K562 (cell line): Measurements from ENCODE around the gene TULP1. TPM values are rescaled to one million over a fixed set of nuclear protein-coding genes. Genes with fewer than 3 reads are reported as not detected.

ENCODE experiments used
- BRF2 ChIP-seq: IDR thresholded peaks from 3 replicates; pipeline ENCODE4 v1.6.1; 2011; ENCODE audit warnings: borderline replicate concordance, mild to moderate bottlenecking; ENCODE audit not compliant: insufficient read length, insufficient read depth
- CREBBP ChIP-seq: IDR thresholded peaks from one replicate; pipeline ENCODE4 v1.6.1; 2012; ENCODE audit warnings: low read depth, mild to moderate bottlenecking, control low read depth, inconsistent platforms, low read length
- GABPB1 ChIP-seq: sonication (generic); formaldehyde crosslinking; IDR thresholded peaks from 2 replicates; pipeline ENCODE4 v1.8.0; 2022; ENCODE audit warnings: mild to moderate bottlenecking, missing genetic modification reagents
- MAFF ChIP-seq: IDR thresholded peaks from 2 replicates; pipeline ENCODE4 v1.6.1; 2012; ENCODE audit warnings: low read length, improper control_type of control experiment
- MAFK ChIP-seq: IDR thresholded peaks from 2 replicates; pipeline ENCODE4 v1.6.1; 2011; ENCODE audit warnings: low read length, improper control_type of control experiment
- NKRF ChIP-seq: fragments of 450-650 bp; IDR thresholded peaks from 2 replicates; pipeline ENCODE4 v1.6.1; 2016; ENCODE audit warnings: borderline replicate concordance
- NR0B1 ChIP-seq: fragments of 450-650 bp; IDR thresholded peaks from one replicate; pipeline ENCODE4 v1.6.1; 2018; ENCODE audit warnings: mild to moderate bottlenecking, moderate library complexity; ENCODE audit not compliant: partially characterized antibody
- NR4A1 ChIP-seq, 2 experiments: fragments of 250-450 bp in 1 of 2; fragments of 450-650 bp in 1 of 2; sonication (Bioruptor Pico) in 1 of 2; IDR thresholded peaks; 2 replicates each; pipeline versions ENCODE4 v1.4.0 to v1.6.1; 2016 to 2020; ENCODE audit warnings: mild to moderate bottlenecking in 2 of 2, missing compliant biosample characterization in 1 of 2, missing genetic modification characterization in 1 of 2, moderate library complexity in 1 of 2
- PTBP1 ChIP-seq: fragments of 200-400 bp; formaldehyde crosslinking; IDR thresholded peaks from 2 replicates; pipeline ENCODE4 v1.6.1; 2017; ENCODE audit warnings: low read depth, low read length
- RBM39 ChIP-seq: fragments of 200-400 bp; formaldehyde crosslinking; optimal IDR thresholded peaks from 2 replicates; pipeline ENCODE3; 2018; ENCODE audit warnings: low read depth, low read length
- RCOR1 ChIP-seq, 2 experiments: IDR thresholded peaks; 2 replicates each; pipeline ENCODE4 v1.6.1; 2012; ENCODE audit warnings: low read depth in 2 of 2, low read length in 2 of 2, borderline replicate concordance in 1 of 2, improper control_type of control experiment in 1 of 2
- TRIM25 ChIP-seq: fragments of 450-650 bp; IDR thresholded peaks from 2 replicates; pipeline ENCODE4 v1.7.0; 2016; ENCODE audit warnings: borderline replicate concordance
- ZBTB2 ChIP-seq: fragments of 450-650 bp; IDR thresholded peaks from 2 replicates; pipeline ENCODE4 v1.6.1; 2016; ENCODE audit warnings: antibody characterized with exemption
- ZFX ChIP-seq: sonication (generic); formaldehyde crosslinking; IDR thresholded peaks from 2 replicates; pipeline ENCODE4 v1.8.0; 2022; ENCODE audit warnings: mild to moderate bottlenecking, missing genetic modification reagents, moderate library complexity
- ZNF280B ChIP-seq: fragments of 250-450 bp; sonication (Bioruptor Pico); IDR thresholded peaks from 2 replicates; pipeline ENCODE4 v1.5.1; 2021; ENCODE audit warnings: mild to moderate bottlenecking
- ZNF77 ChIP-seq: fragments of 250-450 bp; sonication (Bioruptor Pico); IDR thresholded peaks from 2 replicates; pipeline ENCODE4 v1.5.0; 2020
- ZNF830 ChIP-seq: fragments of 250-450 bp; sonication (Bioruptor Pico); IDR thresholded peaks from 2 replicates; pipeline ENCODE4 v1.5.0; 2021; ENCODE audit warnings: mild to moderate bottlenecking
- polyA plus RNA-seq, 8 experiments: library from polyadenylated mRNA; depleted of rRNA in 4 of 8; stranded (reverse) in 5 of 8; unstranded in 3 of 8; fragments of >200 nt; fragmentation: Nextera tagmentation in 2 of 8; fragmentation: Illumina TruSeq in 1 of 8; extraction: Ambion mirVana in 2 of 8; extraction: Trizol in 1 of 8; gene quantifications; 2 replicates each; pipeline versions ENCODE4 v1.2.1 to v1.2.3, GENCODE V29; 2011 to 2014; ENCODE audit warnings: inconsistent platforms in 1 of 8, missing spikeins in 1 of 8
- total RNA-seq, 7 experiments: library from RNA; depleted of rRNA in 6 of 7; stranded (reverse); fragments of >200 nt in 6 of 7; fragmentation: Illumina TruSeq in 2 of 7; extraction: Trizol in 2 of 7; gene quantifications; 2 replicates each; pipeline versions ENCODE4 v1.2.1 to v1.2.3, GENCODE V29; 2011 to 2021; ENCODE audit warnings: low replicate concordance in 1 of 7

The TULP1 gene
- total and polyA plus RNA-seq, 9 of the 15 experiments (the other 6 are each of a cell fraction or from before 2014, with no cell fraction given): 0.06 to 0.17 (median 0.09) TPM; not detected in 6

- TF ChIP-seq BRF2: no peak
- TF ChIP-seq NKRF: peak; percentile 96
- peak; percentile 95 for TF ChIP-seq ZBTB2
- no peak for TF ChIP-seq NR0B1
- TF ChIP-seq CREBBP: no peak
- TF ChIP-seq ZFX: peak; percentile 95
- no peak for TF ChIP-seq ZNF280B (CRISPR knock-in tag)
- peak in 1 of 2 experiments; percentile 54; a peak in 1 of 4 replicates for TF ChIP-seq RCOR1 (IDR thresholded peaks at IDR 0.05; ENCODE audit: borderline replicate concordance in 1 of 2, low read depth in 2 of 2, low read length in 2 of 2)
- TF ChIP-seq ZNF830 (CRISPR knock-in tag): peak; percentile 94; the same call in 1 of the 2 replicates
- peak; percentile 72 for TF ChIP-seq RBM39
- TF ChIP-seq MAFK: 0 out of 2 replicates have a peak, but pooled peaks have one; percentile 7
- no peak for TF ChIP-seq ZNF77 (CRISPR knock-in tag)
- TF ChIP-seq NR4A1 (CRISPR knock-in tag; IDR thresholded peaks at IDR 0.05): no peak
- TF ChIP-seq NR4A1 (tag; IDR thresholded peaks at IDR 0.05): no peak; the same call in 1 of the 2 replicates
- 0 out of 2 replicates have a peak, but pooled peaks have one; percentile 24 for TF ChIP-seq PTBP1
- no peak for TF ChIP-seq TRIM25
- TF ChIP-seq MAFF: peak; percentile 92
- TF ChIP-seq GABPB1: peak; percentile 90
Observed at GRCh38 chr6:35468181-35468979, 44.3 kb downstream of the TULP1 start, which contains the start of gene RPL10A (continued).
